Dermis lymphatic vessel endothelial cell (primary cell): Measurements from ENCODE around the gene EIF4E3. TPM values are rescaled to one million over a fixed set of nuclear protein-coding genes. Genes with fewer than 3 reads are reported as not detected.

ENCODE experiments used
- total RNA-seq: library from RNA; depleted of rRNA; stranded (reverse); fragments of >200 nt; gene quantifications from 2 replicates; pipeline ENCODE4 v1.2.1, GENCODE V29; 2014

The EIF4E3 gene
- total RNA-seq = 2.4 and 3.2 TPM in 2 replicates

DNA sequence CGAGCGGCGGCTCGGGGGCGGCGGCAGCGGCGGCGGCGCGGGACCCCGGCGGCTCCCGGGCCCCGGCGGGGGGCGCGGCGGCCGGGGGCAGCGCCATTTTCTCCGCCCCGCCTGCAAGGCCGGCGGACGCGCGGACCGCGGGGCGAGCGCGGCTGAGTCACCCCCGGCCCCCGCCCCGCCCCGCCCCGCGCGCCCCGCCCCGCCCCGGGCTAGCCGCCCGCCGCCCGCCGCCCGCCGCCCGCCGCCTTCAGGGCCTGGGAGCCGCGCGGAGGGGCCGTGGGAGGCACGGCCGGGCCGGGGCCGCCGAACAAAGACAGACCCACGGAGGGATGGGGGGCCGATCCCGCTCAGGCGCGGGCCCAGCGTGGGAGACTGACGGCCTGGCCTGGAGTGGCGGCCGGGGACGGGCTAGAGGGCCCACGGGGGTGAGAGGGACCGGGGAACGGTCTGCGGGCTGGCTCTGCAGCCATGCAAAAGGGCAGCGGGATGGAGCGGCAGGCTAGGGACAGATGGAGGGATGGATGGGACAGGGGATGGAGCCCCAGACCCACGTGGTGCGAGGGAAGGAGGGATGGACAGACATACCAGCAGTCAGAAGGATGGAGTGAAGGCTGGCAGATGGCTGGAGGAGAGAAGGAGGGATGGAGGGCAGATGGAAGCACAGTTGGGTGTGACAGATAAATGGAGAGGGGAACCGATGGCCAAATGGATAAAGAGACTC, at the start of gene EIF4E3:
Gene EIF4E3 (minus strand): TSS at position 132 of the 721 bp plus-strand sequence. CDS start 35 bp downstream, at position 97.

DNA sequence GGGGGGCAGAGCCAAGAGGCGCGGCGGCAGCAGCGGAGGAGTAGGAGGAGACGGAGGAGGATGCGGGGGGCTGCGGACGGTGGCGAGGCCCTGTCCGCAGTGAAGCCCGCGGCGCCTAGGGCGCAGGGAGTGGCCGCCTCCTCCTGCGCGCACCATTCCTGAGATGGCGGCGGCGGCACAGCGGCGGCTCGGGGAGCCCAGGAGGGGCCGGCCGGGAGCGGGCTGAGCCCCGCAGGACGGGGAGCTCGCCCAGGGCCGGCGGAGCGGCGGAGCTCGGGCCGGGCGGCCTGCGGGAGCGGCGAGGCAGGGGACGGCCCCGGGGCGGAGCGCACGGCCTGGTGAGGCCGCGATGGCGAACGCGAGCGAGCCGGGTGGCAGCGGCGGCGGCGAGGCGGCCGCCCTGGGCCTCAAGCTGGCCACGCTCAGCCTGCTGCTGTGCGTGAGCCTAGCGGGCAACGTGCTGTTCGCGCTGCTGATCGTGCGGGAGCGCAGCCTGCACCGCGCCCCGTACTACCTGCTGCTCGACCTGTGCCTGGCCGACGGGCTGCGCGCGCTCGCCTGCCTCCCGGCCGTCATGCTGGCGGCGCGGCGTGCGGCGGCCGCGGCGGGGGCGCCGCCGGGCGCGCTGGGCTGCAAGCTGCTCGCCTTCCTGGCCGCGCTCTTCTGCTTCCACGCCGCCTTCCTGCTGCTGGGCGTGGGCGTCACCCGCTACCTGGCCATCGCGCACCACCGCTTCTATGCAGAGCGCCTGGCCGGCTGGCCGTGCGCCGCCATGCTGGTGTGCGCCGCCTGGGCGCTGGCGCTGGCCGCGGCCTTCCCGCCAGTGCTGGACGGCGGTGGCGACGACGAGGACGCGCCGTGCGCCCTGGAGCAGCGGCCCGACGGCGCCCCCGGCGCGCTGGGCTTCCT, 28.8 kb upstream of the EIF4E3 start, which contains the start of gene GPR27:
Gene GPR27 (plus strand): TSS at position 155 of the 909 bp plus-strand sequence. CDS start 195 bp downstream, at position 350.

Other genes starting within 250 kb of the EIF4E3 start
- 107 and 118 TPM in 2 replicates for gene FOXP1, start 141.7 kb downstream of the EIF4E3 start, total RNA-seq
- not detected in 2 replicates for gene GPR27, start 28.5 kb upstream of the EIF4E3 start, total RNA-seq
- not detected in 2 replicates for gene PROK2, start 59.7 kb upstream of the EIF4E3 start, total RNA-seq